HepG2 (cell line): ENCODE data around the gene TP73. TPM values are rescaled to one million over a fixed set of nuclear protein-coding genes. Genes with fewer than 3 reads are reported as not detected.
A peak's percentile ranks its signal among the peaks of the same experiment; 100 is the strongest.

ENCODE experiments used
- AGO2 ChIP-seq: fragments of 200-400 bp; formaldehyde crosslinking; optimal IDR thresholded peaks from 2 replicates; pipeline ENCODE3; 2017; ENCODE audit warnings: mild to moderate bottlenecking, low read depth, low read length, moderate library complexity
- FOSL2 ChIP-seq: sonication (generic); formaldehyde crosslinking; IDR thresholded peaks from 2 replicates; pipeline ENCODE4 v1.4.0; 2020; ENCODE audit warnings: missing genetic modification reagents
- MED1 ChIP-seq: sonication (generic); formaldehyde crosslinking; IDR thresholded peaks from 2 replicates; pipeline ENCODE4 v1.4.0; 2020; ENCODE audit warnings: missing genetic modification reagents
- MIXL1 ChIP-seq: IDR thresholded peaks from 2 replicates; pipeline ENCODE4 v1.6.1; 2016
- ZBTB7A ChIP-seq: sonication (generic); formaldehyde crosslinking; IDR thresholded peaks from 2 replicates; pipeline ENCODE4 v1.8.0; 2022; ENCODE audit warnings: mild to moderate bottlenecking, missing genetic modification reagents
- ZNF232 ChIP-seq: sonication (generic); formaldehyde crosslinking; IDR thresholded peaks from 2 replicates; pipeline ENCODE4 v1.4.0; 2020; ENCODE audit warnings: missing genetic modification reagents, borderline replicate concordance
- ZNF33A ChIP-seq: sonication (generic); formaldehyde crosslinking; IDR thresholded peaks from 2 replicates; pipeline ENCODE4 v1.5.1; 2020; ENCODE audit warnings: missing genetic modification reagents, mild to moderate bottlenecking, moderate library complexity, borderline replicate concordance
- ZNF781 ChIP-seq: sonication (generic); formaldehyde crosslinking; IDR thresholded peaks from 2 replicates; pipeline ENCODE4 v1.5.1; 2020; ENCODE audit warnings: borderline replicate concordance, mild to moderate bottlenecking, missing genetic modification reagents; ENCODE audit errors: not compliant biosample characterization
- polyA plus RNA-seq, 8 experiments: library from polyadenylated mRNA; depleted of rRNA in 3 of 8; stranded (reverse) in 7 of 8; unstranded in 1 of 8; fragments of >200 nt; fragmentation: Illumina TruSeq in 4 of 8; extraction: Trizol in 4 of 8; gene quantifications; 2 replicates each; pipeline versions ENCODE4 v1.2.1 to v1.2.3, GENCODE V29; 2011 to 2016; ENCODE audit warnings: low read depth in 4 of 8, missing spikeins in 1 of 8, mixed read lengths in 1 of 8; ENCODE audit not compliant: insufficient read depth in 1 of 8
- total RNA-seq, 5 experiments: library from RNA; depleted of rRNA; stranded (reverse); fragments of >200 nt; fragmentation: Illumina TruSeq; extraction: Trizol; gene quantifications; 2 replicates each; pipeline ENCODE4 v1.2.3, GENCODE V29; 2016; ENCODE audit warnings: low read depth in 1 of 5
- TF ChIP-seq, protein P1 (sequence below): sonication (generic); formaldehyde crosslinking; IDR thresholded peaks from 2 replicates; pipeline ENCODE4 v1.4.0; 2020; ENCODE audit warnings: low read depth, missing genetic modification reagents
- TF ChIP-seq, protein P2 (sequence below): sonication (generic); formaldehyde crosslinking; IDR thresholded peaks from 2 replicates; pipeline ENCODE4 v1.4.0; 2020; ENCODE audit warnings: mild to moderate bottlenecking, missing genetic modification reagents
- TF ChIP-seq, protein P3 (sequence below): sonication (generic); formaldehyde crosslinking; IDR thresholded peaks from 2 replicates; pipeline ENCODE4 v1.5.1; 2020; ENCODE audit warnings: missing genetic modification reagents, mild to moderate bottlenecking, borderline replicate concordance
- TF ChIP-seq, protein P4 (sequence below): sonication (generic); formaldehyde crosslinking; IDR thresholded peaks from 2 replicates; pipeline ENCODE4 v1.4.0; 2020; ENCODE audit warnings: mild to moderate bottlenecking, missing genetic modification reagents

TP73 gene
- total and polyA plus RNA-seq, 2 of the 13 experiments (the other 11 are each of a cell fraction or from before 2014, with no cell fraction given): 0.49 to 1.1 TPM

DNA sequence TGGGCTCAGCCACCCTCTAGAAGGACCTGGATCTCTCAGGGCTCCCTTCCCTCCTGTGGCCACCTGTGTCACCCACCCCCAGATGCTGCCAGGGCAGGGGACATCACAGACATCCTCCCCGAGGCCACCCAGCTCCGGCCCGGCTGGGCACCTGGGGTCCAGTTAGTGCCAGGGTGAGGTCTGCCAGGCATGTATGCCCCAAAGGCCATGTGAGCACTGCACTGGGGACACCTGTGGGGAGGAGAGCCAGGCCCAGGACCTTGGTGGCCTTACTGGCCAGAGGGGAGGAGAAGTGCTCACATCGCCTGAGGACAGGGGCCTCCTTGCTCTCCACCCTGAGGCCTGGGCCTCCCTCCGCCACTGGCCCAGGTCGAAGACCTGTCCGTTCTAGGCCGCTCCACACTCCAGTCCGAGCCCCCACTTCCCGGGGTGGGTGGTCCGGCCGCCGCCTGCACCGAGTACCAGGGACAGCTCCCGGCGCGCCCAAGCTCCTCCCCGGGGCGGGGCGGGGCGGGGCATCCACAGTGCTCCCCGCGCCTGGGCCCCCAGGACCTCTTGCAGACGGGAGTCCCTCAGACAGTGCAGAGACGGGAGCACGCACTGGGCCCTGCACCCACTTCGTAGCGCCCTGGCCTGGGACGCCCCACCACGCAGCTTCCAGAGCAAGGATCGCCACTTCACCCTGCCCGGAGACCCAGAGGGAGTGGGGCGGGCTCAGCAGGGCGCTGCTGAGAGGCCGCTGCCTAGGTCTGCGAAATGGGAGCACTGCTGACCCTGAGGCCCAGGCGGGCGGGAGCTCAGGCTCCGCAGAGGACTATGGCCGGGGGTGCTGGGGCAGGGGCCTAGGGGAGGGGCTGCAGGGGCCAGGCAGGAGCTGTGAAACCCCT lies 65.6 kb downstream of the TP73 start (continued):
- TF ChIP-seq AGO2: no peak
- TF ChIP-seq ZNF781: no peak
- TF ChIP-seq FOSL2: peak; percentile 21; the same call in 1 of the 2 replicates
- no peak for TF ChIP-seq MIXL1 (CRISPR knock-in tag)
- TF ChIP-seq, protein P1, sequence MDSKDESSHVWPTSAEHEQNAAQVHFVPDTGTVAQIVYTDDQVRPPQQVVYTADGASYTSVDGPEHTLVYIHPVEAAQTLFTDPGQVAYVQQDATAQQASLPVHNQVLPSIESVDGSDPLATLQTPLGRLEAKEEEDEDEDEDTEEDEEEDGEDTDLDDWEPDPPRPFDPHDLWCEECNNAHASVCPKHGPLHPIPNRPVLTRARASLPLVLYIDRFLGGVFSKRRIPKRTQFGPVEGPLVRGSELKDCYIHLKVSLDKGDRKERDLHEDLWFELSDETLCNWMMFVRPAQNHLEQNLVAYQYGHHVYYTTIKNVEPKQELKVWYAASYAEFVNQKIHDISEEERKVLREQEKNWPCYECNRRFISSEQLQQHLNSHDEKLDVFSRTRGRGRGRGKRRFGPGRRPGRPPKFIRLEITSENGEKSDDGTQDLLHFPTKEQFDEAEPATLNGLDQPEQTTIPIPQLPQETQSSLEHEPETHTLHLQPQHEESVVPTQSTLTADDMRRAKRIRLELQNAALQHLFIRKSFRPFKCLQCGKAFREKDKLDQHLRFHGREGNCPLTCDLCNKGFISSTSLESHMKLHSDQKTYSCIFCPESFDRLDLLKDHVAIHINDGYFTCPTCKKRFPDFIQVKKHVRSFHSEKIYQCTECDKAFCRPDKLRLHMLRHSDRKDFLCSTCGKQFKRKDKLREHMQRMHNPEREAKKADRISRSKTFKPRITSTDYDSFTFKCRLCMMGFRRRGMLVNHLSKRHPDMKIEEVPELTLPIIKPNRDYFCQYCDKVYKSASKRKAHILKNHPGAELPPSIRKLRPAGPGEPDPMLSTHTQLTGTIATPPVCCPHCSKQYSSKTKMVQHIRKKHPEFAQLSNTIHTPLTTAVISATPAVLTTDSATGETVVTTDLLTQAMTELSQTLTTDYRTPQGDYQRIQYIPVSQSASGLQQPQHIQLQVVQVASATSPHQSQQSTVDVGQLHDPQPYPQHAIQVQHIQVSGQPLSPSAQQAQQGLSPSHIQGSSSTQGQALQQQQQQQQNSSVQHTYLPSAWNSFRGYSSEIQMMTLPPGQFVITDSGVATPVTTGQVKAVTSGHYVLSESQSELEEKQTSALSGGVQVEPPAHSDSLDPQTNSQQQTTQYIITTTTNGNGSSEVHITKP (CRISPR knock-in tag): no peak
- no peak for TF ChIP-seq ZNF33A (CRISPR knock-in tag)
- TF ChIP-seq ZNF232 (CRISPR knock-in tag): no peak; the same call in 1 of the 2 replicates
- TF ChIP-seq, protein P2, sequence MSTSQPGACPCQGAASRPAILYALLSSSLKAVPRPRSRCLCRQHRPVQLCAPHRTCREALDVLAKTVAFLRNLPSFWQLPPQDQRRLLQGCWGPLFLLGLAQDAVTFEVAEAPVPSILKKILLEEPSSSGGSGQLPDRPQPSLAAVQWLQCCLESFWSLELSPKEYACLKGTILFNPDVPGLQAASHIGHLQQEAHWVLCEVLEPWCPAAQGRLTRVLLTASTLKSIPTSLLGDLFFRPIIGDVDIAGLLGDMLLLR: no peak
- 0 out of 2 replicates have a peak, but pooled peaks have one; percentile 43 for TF ChIP-seq ZBTB7A (CRISPR knock-in tag)
- TF ChIP-seq, protein P3, sequence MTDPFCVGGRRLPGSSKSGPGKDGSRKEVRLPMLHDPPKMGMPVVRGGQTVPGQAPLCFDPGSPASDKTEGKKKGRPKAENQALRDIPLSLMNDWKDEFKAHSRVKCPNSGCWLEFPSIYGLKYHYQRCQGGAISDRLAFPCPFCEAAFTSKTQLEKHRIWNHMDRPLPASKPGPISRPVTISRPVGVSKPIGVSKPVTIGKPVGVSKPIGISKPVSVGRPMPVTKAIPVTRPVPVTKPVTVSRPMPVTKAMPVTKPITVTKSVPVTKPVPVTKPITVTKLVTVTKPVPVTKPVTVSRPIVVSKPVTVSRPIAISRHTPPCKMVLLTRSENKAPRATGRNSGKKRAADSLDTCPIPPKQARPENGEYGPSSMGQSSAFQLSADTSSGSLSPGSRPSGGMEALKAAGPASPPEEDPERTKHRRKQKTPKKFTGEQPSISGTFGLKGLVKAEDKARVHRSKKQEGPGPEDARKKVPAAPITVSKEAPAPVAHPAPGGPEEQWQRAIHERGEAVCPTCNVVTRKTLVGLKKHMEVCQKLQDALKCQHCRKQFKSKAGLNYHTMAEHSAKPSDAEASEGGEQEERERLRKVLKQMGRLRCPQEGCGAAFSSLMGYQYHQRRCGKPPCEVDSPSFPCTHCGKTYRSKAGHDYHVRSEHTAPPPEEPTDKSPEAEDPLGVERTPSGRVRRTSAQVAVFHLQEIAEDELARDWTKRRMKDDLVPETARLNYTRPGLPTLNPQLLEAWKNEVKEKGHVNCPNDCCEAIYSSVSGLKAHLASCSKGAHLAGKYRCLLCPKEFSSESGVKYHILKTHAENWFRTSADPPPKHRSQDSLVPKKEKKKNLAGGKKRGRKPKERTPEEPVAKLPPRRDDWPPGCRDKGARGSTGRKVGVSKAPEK (CRISPR knock-in tag): no peak
- TF ChIP-seq, protein P4, sequence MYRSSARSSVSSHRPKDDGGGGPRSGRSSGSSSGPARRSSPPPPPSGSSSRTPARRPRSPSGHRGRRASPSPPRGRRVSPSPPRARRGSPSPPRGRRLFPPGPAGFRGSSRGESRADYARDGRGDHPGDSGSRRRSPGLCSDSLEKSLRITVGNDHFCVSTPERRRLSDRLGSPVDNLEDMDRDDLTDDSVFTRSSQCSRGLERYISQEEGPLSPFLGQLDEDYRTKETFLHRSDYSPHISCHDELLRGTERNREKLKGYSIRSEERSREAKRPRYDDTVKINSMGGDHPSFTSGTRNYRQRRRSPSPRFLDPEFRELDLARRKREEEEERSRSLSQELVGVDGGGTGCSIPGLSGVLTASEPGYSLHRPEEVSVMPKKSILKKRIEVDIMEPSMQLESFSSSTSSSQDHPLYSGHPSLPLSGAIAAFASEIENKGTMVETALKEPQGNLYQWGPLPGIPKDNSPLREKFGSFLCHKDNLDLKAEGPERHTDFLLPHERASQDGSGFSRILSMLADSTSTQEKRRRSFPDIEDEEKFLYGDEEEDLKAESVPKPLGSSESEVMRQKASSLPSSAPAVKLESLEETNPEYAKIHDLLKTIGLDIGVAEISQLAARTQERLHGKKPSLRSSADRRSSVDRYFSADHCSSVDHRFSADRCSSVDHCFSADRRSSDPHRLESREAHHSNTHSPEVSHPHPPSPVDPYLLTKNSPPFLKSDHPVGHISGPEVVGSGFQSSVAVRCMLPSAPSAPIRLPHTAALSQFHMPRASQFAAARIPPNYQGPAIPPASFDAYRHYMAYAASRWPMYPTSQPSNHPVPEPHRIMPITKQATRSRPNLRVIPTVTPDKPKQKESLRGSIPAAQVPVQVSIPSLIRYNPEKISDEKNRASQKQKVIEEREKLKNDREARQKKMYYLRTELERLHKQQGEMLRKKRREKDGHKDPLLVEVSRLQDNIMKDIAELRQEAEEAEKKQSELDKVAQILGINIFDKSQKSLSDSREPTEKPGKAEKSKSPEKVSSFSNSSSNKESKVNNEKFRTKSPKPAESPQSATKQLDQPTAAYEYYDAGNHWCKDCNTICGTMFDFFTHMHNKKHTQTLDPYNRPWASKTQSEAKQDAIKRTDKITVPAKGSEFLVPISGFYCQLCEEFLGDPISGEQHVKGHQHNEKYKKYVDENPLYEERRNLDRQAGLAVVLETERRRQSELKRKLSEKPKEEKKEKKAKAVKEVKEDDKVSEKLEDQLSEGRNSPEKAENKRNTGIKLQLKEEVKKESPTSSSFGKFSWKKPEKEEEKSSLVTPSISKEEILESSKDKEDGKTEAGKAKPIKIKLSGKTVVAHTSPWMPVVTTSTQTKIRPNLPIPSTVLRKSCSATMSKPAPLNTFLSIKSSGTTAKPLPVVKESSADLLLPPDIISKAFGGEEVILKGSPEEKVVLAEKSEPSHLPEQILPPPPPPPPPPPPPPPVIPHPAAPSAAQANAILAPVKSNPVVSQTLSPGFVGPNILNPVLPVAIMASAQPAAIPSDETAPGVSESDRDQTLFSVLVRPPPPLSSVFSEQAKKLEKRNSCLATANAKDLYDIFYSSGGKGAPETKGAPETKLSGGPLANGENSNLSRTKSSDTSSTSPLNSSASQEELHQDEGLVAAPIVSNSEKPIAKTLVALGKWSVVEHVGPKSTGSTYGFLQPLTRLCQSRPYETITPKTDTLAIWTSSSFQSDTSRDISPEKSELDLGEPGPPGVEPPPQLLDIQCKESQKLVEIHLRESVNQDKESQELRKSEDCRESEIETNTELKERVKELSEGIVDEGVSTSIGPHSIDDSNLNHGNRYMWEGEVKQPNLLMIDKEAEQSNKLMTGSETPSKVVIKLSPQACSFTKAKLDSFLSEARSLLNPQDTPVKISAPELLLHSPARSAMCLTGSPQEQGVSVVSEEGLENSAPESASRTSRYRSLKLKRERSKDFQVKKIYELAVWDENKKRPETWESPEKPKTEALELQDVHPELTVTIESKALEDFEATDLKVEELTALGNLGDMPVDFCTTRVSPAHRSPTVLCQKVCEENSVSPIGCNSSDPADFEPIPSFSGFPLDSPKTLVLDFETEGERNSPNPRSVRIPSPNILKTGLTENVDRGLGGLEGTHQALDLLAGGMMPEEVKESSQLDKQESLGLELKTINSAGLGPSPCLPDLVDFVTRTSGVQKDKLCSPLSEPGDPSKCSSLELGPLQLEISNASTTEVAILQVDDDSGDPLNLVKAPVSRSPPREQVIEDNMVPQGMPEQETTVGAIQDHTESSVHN: no peak
- no peak for TF ChIP-seq MED1
